ENCODE results near the gene CNTN4.
"Not testable (repeated sequence)": the region's sequence is repeated elsewhere in the genome, so short reads cannot be mapped to it uniquely, and the experiment has no call there.

CNTN4 gene

GRCh38 chr3:2870724-2871333, 772.2 kb downstream of the CNTN4 start:
- DNase-seq = no peak

- DNase-seq = no peak
Observed at GRCh38 chr3:2872884-2873283, 774.2 kb downstream of the CNTN4 start.

- DNase-seq = no peak
Observed at GRCh38 chr3:2873986-2874385, 775.3 kb downstream of the CNTN4 start.

GRCh38 chr3:2875699-2876098, 777.0 kb downstream of the CNTN4 start:
- DNase-seq = no peak

- DNase-seq = no peak
Observed at GRCh38 chr3:2876362-2876761, 777.7 kb downstream of the CNTN4 start.

GRCh38 chr3:2879023-2879422, 780.4 kb downstream of the CNTN4 start:
- DNase-seq = no peak

GRCh38 chr3:2879587-2879986, 780.9 kb downstream of the CNTN4 start:
- no peak for DNase-seq

- DNase-seq = no peak
Observed at GRCh38 chr3:2880218-2880756, 781.6 kb downstream of the CNTN4 start.

GRCh38 chr3:2883283-2883682, 784.6 kb downstream of the CNTN4 start:
- DNase-seq = no peak

GRCh38 chr3:2888592-2888991, 789.9 kb downstream of the CNTN4 start:
- no peak for DNase-seq

- DNase-seq = no peak
Observed at GRCh38 chr3:2889736-2890135, 791.1 kb downstream of the CNTN4 start.

GRCh38 chr3:2896308-2896939, 797.8 kb downstream of the CNTN4 start:
- no peak for DNase-seq

- DNase-seq = no peak
Observed at GRCh38 chr3:2897821-2898220, 799.2 kb downstream of the CNTN4 start.

- DNase-seq = no peak
Observed at GRCh38 chr3:2898591-2899353, 800.1 kb downstream of the CNTN4 start.

GRCh38 chr3:2904054-2904453, 805.4 kb downstream of the CNTN4 start:
- DNase-seq = no peak

- DNase-seq = peak; percentile 24
Observed at GRCh38 chr3:2908693-2909351, 810.2 kb downstream of the CNTN4 start.

GRCh38 chr3:2910997-2911396, 812.3 kb downstream of the CNTN4 start:
- no peak for DNase-seq

- peak; percentile 39 for DNase-seq
Observed at GRCh38 chr3:2915826-2916225, 817.2 kb downstream of the CNTN4 start.

GRCh38 chr3:2916640-2917039, 818.0 kb downstream of the CNTN4 start:
- DNase-seq = not testable (repeated sequence)

GRCh38 chr3:2920103-2920502, 821.4 kb downstream of the CNTN4 start:
- no peak for DNase-seq

GRCh38 chr3:2921452-2921851, 822.8 kb downstream of the CNTN4 start:
- DNase-seq = no peak

- DNase-seq = peak; percentile 63
Observed at GRCh38 chr3:2921903-2922302, 823.2 kb downstream of the CNTN4 start.

GRCh38 chr3:2923390-2923789, 824.7 kb downstream of the CNTN4 start:
- no peak for DNase-seq
